Measurements from ENCODE around the gene ZNF658.
"Not testable (repeated sequence)": the region's sequence is repeated elsewhere in the genome, so short reads cannot be mapped to it uniquely, and the experiment has no call there.

ZNF658 gene

DNA sequence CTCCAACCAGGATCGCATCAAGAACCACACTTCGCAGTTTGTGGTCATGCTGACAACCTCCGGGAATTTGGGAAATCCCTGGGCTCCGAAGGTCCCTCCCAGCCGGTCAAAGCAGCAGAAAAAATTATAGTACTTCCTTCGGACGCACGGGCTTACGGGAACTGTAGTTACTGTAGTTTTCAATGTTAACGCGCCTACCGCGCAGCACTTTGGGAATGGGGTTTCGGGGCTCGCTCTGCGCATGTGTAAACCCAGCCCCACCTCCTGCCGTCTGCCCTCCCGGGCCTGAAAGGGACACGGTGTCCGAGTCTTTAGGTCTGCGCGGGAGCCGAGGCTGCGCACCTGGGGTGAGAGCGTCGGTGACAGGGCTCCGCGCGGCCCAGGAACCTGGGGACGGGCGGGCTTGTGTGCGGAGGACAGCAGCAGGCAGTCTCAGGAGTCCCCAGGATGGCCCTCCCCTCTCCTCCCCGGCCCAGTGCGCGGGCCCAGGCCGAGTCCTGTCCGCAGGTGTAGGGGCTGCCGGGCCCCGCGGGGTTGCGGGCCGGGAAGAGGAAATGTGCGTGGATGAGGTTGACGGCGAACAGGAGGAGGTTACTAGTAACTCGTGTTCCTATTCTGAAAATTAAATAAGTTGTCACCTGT, at the start of gene ZNF658:
ZNF658 (plus strand) TSS at position 236 of the 642 bp plus-strand sequence. CDS start 2,837 bp downstream, outside the sequence.
- peak; percentile 86 for DNase-seq (ENCODE audit: low read depth)

DNA sequence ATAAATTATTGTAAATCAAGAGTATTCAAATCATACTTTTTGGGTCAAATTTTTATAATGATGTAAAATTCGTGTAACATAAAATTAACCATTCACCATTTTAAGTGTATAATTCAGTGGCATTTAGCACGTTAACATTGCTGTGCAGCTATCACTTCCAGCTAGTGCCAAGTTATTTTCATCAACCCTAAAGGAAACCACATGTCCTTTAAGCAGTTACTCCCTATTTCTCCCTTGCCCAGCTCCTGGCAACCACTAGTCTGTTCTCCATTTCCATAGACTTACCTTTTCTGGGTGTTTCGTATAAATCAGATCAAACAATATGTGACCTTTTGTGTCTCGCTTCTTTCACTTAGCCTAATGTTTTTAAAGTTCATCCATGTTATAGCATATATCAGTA, 38.8 kb upstream of the ZNF658 start:
- not testable (repeated sequence) for DNase-seq (ENCODE audit: low read depth)

DNA sequence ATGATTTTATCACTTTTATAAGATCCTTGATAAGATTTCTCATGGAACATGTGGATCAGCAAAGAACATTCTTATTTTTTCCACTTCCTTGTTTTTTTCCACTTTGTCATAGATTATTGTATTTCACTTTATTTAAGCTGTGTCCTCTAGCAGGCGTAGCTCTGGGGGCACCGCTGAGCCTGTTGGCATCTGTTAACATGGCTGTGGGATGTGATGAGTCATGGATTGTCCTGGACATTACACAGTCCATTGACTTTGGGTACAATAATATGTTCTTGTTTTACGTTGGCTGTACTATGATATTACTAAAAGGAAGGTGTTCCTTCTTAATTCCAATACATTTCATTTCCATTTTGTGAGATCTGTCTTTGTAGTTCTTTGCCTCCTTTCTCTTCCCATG, 31.9 kb upstream of the ZNF658 start:
- not testable (repeated sequence) for DNase-seq (ENCODE audit: low read depth)

DNA sequence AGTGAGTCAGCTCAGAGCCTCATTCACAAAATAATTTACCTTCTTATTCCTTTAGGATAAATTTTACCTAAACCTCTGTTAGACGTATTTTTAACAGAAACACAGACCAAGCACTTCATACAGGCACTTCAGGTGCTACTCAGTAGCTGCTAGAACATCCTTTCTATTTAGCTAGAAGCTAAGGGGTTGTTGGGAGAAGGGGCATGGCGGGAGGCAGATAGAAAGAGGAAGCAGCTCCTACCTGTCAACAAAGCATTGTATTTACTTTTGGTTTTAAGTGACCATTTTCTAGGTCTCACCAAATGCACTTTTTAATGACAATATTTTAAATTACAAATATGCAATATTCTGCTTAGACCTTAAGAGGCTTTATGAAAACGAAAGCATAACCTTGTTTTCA, 19.9 kb upstream of the ZNF658 start:
- DNase-seq (ENCODE audit: low read depth): not testable (repeated sequence)

DNA sequence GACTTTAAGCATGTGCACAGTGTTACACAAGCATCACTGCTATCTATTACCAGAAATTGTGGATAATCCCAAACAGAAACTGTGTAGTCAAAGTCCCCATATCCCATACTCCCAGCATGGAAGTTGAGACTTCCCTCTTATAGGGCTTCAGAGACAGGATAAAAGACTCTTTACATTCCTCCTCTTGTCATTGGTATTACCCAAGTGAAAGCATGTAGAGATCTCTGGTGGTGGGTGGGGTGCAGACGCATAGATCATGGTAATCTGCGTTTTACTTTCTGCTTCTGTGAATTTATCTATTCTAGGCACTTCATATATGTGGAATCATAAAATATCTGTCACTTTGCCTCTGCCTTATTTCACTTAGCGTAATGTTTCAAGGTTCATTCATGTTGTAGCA, 18.7 kb upstream of the ZNF658 start:
- not testable (repeated sequence) for DNase-seq (ENCODE audit: low read depth)

DNA sequence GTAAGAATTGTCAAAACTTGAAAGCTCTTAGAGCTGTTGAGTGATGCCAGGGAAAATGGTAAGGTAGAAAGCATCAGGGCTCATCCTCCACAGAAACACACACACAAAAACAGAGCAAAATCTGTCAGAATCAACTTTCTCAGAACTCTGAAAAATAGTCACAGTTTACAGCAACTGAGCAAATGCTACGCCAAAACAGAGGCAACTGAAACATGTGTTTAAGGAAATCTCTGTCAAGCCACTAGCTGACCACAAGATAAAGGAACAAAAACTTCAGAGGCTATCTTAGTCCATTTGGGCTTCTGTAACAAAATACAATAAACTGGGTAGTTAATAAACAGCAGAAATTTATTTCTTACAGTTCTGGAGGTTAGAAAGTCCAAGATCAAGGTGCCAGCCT, 10.2 kb upstream of the ZNF658 start:
- not testable (repeated sequence) for DNase-seq (ENCODE audit: low read depth)

DNA sequence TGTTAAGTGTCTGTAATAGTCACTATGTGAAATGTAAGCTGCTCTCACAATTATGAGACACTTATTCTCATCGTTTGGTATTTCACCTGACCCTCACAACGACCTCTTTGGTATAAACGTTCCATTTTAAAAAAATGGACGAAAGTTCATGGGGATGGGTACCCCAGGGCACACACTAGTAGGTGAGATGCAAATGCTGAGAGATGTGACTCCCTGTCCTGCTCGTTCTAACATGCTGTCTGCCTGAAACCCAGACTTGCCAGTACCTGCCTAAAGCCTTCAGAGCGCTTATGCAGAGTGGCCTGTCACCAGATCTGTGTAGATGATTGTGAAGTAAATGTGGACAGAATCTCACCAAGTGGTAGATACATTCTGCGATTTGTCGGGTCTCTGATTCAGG, 616 bp downstream of the ZNF658 start:
- DNase-seq (ENCODE audit: low read depth): peak; percentile 1

DNA sequence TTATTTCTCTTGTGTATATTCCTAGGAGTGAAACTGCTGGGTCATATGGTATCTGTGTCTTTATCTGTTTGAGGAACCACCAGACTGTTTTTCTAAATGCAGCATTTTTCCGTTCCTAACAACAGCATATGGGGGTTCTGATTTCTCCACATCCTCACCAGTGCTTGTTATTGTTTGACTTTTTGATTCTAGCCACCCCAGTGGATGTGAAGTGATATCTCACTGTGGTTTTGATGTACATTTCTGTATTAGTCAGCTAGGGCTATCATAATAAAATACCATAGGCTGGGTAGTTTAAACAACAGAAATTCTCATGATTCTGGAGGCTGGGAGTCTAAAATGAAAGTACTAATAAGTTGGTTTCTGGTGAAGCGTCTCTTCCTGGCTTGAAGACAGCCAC, 9.0 kb downstream of the ZNF658 start:
- not testable (repeated sequence) for DNase-seq (ENCODE audit: low read depth)

DNA sequence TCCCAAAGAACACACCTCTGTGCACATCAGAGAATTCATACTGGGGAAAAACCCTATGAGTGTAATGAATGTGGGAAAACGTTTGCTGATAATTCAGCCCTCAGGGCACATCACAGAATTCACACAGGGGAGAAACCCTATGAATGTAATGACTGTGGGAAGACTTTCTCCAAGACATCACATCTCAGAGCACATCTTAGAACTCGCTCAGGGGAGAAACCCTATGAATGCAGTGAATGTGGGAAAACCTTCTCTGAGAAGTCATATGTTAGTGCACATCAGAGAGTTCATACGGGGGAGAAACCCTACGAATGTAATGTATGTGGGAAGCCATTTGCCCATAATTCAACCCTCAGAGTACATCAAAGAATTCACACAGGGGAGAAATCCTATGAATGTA, 19.5 kb downstream of the ZNF658 start:
- DNase-seq (ENCODE audit: low read depth): not testable (repeated sequence)

DNA sequence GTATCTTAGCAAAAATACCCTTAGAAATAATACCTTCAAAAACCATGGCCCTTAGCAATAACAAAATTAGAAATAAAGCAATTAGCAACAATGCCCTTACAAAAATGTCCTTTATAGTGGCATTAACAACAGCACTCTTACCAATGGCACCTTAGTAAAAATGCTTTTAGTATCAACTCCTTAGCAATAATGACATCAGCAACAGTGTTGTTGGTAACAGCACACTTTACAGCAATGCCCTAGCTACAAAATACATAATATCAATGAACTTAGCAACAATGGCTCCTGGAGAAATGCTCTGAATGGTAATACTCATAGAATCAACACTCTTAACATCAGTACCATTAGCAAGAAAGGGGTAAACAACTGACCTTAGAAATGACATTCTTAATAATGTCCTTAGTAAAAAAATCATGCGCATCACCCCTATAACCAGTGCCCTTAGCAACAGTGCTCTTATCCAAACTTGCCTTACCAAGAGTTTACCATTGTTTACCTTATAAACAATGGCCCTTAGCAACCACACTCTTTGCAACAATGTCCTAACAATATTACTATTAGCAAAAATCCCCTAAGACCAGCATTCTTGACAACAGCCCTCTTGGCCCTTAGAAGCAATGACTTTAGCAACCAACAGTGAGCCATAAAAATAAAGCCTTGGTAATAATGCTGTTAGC, 35.8 kb downstream of the ZNF658 start:
- DNase-seq (ENCODE audit: low read depth): not testable (repeated sequence)

DNA sequence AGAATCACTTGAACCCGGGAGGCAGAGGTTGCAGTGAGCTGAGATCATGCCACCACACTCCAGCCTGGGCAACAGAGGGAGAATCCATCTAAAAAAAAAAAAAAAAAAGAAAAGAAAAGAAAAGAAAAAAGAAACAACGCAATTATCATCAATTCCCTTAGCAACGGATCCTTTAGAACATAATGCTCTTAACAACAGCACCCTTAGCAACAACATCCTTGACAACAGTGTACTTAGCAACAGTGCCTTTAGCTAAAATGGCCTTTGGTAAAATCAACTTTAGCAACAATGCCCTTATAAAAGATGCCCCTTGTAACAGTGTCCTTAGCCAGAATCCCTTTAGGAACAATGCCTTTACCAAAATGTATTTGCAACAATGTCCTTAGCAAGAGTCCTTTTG, 37.1 kb downstream of the ZNF658 start:
- not testable (repeated sequence) for DNase-seq (ENCODE audit: low read depth)

DNA sequence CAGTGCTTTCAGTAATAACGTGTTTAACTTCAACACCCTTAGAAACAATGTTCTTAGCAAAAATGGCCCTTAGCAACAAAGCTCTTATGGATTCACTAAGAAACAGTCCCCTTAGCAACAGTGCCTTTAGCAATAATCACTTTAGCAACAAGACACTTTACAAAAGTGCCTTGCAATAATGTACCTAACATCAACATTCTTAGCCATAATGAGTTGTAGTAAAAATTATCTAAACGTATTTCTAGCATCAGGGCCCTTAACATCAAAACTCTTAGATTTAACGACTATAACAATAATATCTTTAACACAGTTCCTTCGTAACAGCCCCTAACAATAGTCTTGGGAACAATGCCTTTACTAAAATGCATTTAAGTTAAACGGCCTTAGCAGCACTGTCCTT, 37.8 kb downstream of the ZNF658 start:
- DNase-seq (ENCODE audit: low read depth): not testable (repeated sequence)

DNA sequence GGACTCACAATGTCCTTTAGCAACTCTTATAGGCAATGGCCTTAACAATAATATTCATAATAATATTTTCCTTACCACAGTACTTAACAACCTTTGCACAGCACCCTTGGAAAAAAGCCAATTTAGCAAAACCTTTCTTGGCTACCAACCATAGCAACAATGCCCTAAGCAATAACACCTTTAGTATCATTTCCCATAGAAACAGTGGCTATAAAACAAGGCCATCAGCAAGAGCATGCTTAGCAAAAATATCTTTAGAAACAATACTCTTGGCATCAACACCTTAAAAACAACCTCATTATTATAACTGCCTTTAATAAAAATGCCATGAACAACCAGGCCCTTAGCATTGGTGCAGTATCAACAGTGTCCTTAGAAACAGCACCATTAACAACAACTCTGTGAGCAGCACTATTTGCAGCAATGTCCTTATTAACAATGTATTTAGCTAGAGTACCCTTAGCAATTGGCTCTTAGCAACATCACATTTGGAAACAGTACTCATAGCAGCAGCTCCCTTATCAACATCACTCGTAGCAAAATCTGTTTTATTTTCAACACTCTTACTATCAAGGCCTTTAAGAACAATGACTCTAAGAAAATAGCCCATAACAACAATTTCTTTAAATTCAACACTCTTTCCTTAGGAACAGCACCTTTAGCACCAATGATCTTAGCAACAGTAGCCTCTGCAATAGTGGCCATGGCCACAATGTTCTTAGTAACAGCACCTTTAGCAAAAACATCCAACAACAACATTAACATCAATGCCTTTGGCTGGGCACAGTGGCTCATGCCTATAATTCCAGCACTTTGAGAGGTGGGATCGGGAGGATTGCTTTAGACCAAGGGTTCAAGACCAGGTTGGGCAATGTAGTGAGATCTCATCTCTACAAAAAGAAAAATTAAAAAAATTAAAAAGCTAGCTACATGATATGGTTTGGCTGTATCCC, 39.6 kb downstream of the ZNF658 start:
- DNase-seq (ENCODE audit: low read depth): not testable (repeated sequence)

DNA sequence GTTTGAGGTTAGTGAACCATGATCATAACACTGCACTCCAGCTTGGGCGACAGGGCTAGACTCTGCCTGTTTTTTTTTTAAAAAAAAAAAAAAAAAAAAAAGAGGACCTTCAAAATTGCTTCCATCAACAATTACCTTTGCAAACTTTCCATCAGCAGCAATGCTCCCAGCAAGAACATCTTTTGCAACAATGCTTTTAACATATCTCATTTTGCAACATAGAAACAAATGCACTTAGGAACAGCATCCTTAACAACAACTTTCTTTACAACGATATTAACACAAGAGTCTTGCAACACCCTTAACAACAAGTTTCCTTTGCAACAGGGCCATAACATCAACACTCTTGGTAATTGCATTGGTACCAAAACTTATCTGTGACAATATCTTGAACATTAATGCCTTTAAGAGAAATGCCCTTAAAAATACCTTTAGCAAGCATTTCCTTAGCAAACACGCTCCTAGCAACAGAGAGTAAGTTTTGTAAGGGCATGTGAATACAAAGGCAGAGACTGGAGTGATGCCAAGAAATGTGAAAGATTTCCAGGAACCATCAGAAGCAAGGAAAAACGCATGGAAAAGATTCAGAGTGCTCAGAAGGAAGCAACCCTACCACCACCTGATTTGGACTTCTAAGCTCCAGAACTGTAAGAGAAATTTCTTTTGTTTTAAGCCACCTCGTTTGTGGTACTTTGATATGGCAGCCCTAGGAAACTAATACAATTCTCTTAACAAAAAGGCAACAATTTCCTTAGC, 42.1 kb downstream of the ZNF658 start:
- not testable (repeated sequence) for DNase-seq (ENCODE audit: low read depth)

DNA sequence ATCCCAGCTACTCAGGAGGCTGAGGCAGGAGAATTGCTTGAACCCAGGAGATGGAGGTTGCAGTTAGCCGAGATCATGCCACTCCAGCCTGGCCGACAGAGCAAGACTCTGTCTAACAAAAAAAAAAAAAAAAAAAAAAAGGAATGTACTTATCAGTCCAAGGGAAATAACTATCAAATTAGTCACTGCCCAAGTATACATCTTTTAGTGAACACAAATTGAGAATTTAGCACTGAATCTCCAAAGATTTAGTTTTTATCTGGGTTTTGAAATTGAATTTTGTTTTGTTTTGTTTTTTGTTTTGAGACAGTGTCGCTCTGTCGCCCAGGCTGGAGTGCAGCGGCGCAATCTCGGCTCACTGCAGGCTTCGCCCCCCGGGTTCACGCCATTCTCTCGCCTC, 52.1 kb downstream of the ZNF658 start:
- peak; percentile 49 for DNase-seq (ENCODE audit: low read depth)

All from ELR (cell line).